ENCODE data around the gene TCF7.

Gene TCF7

GRCh38 chr5:134184155-134185135 lies 70.0 kb downstream of the TCF7 start:
- Mint-ChIP-seq H3K4me3 (no peak overlapping the region), H3K9me3 (no peaks in the 10 kb centered on the region), H3K27me3 (peaks cover 22% of the 10 kb centered on the region), H3K36me3 (no peaks in the 10 kb centered on the region), H3K4me1 (no peaks in the 10 kb centered on the region), H3K27ac (no peak overlapping the region)
- CTCF ChIA-PET = interaction anchor here (0.6 to 8.3 kb wide), 29 partner anchors 12 to 555 kb away, joined by 3 to 84 read pairs (median 3); partner anchors contain the start of genes CDKN2AIPNL, PPP2CA and UBE2B
- peak; percentile 85 for DNase-seq

GRCh38 chr5:134188092-134188491 lies 73.6 kb downstream of the TCF7 start:
- no peaks in the 10 kb centered on the region for H3K4me1 Mint-ChIP-seq
- CTCF ChIA-PET = interaction anchor here (1.5 to 8.3 kb wide), 3 partner anchors 10 to 149 kb away, joined by 3 to 84 read pairs (median 4); no protein-coding TSS in a partner anchor
- H3K27me3 Mint-ChIP-seq = peaks cover 5% of the 10 kb centered on the region
- H3K27ac Mint-ChIP-seq = no peak overlapping the region
- DNase-seq = no peak
- no peaks in the 10 kb centered on the region for H3K36me3 Mint-ChIP-seq
- H3K9me3 Mint-ChIP-seq = no peaks in the 10 kb centered on the region
- no peak overlapping the region for H3K4me3 Mint-ChIP-seq

GRCh38 chr5:134189031-134189430 lies 74.5 kb downstream of the TCF7 start:
- Mint-ChIP-seq H3K27ac (no peak overlapping the region), H3K4me3 (no peak overlapping the region), H3K27me3 (peaks cover 5% of the 10 kb centered on the region), H3K9me3 (no peaks in the 10 kb centered on the region), H3K36me3 (no peaks in the 10 kb centered on the region), H3K4me1 (no peaks in the 10 kb centered on the region)
- DNase-seq = no peak
- CTCF ChIA-PET = interaction anchor here (1.5 to 8.3 kb wide), 3 partner anchors 11 to 150 kb away, joined by 3 to 84 read pairs (median 4); no protein-coding TSS in a partner anchor

- no peak for DNase-seq
- CTCF ChIA-PET = interaction anchor here (1.4 to 1.6 kb wide), 2 partner anchors 11 to 156 kb away, joined by 3 read pairs; no protein-coding TSS in a partner anchor
- H3K9me3 Mint-ChIP-seq = no peaks in the 10 kb centered on the region
- peaks cover 50% of the 10 kb centered on the region for H3K36me3 Mint-ChIP-seq
- no peaks in the 10 kb centered on the region for H3K27me3 Mint-ChIP-seq
- no peak overlapping the region for H3K4me3 Mint-ChIP-seq
- no peaks in the 10 kb centered on the region for H3K4me1 Mint-ChIP-seq
- no peak overlapping the region for H3K27ac Mint-ChIP-seq
These were observed 81.2 kb downstream of the TCF7 start for GRCh38 chr5:134195666-134196065.

All from activated naive CD4-positive, alpha-beta T cell treated with anti-CD3 and anti-CD28 coated beads, Interleukin-2, amount 10 ng/mL, durations not matched to agents 7 days and 5 days (primary cell).